ENCODE data around the gene PCDHGA12. TPM values are rescaled to one million over a fixed set of nuclear protein-coding genes. Genes with fewer than 3 reads are reported as not detected.
"Not testable (repeated sequence)": the region's sequence is repeated elsewhere in the genome, so short reads cannot be mapped to it uniquely, and the experiment has no call there.

PCDHGA12 gene
- total RNA-seq, 1 experiment from 2014 or later: 2.1 TPM

DNA sequence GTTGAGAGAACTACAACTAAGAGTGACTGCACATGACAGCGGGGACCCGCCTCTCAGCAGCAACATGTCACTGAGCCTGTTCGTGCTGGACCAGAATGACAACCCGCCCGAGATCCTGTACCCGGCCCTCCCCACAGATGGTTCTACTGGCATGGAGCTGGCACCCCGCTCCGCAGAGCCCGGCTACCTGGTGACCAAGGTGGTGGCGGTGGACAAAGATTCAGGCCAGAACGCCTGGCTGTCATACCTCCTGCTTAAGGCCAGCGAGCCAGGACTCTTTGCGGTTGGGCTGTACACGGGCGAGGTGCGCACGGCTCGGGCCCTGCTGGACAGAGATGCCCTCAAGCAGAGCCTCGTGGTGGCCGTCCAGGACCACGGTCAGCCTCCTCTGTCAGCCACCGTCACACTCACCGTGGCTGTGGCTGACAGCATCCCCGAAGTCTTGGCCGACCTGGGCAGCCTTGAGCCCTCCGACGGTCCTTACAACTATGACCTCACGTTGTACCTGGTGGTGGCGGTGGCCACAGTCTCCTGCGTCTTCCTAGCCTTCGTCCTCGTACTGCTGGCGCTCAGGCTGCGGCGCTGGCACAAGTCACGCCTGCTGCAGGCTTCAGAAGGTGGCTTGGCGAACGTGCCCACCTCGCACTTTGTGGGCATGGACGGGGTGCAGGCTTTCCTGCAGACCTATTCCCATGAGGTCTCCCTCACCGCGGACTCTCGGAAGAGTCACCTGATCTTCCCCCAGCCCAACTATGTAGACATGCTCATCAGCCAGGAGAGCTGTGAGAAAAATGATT is 45.6 kb upstream of the PCDHGA12 start:
- Mint-ChIP-seq H3K27ac (no peak overlapping the region), H3K36me3 (peaks cover 46% of the 10 kb centered on the region), H3K4me3 (no peak overlapping the region), H3K27me3 (ENCODE audit: low read depth) (peaks cover 33% of the 10 kb centered on the region), H3K9me3 (peaks cover 58% of the 10 kb centered on the region), H3K4me1 (0 out of 2 replicates have a peak, but pooled peaks cover 3% of the 10 kb centered on the region)
- CTCF ChIA-PET: interaction anchor here (1.3 kb wide), 1 partner anchor 28 kb away, joined by 3 read pairs; the partner anchor contains the start of gene PCDHGA10
- ATAC-seq (no peak), DNase-seq (ENCODE audit: low spot score) (no peak)
- POLR2A ChIA-PET: no interaction called here
- TF ChIP-seq, protein P1, sequence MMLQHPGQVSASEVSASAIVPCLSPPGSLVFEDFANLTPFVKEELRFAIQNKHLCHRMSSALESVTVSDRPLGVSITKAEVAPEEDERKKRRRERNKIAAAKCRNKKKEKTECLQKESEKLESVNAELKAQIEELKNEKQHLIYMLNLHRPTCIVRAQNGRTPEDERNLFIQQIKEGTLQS (CRISPR knock-in tag; conservative IDR thresholded peaks at IDR 0.05): no peak
- TF ChIP-seq TCF7 (CRISPR knock-in tag; IDR thresholded peaks at IDR 0.05; ENCODE audit: low read depth): no peak
- TF ChIP-seq HMGA2 (CRISPR knock-in tag; IDR thresholded peaks at IDR 0.05): no peak
- TF ChIP-seq RELA (CRISPR knock-in tag; IDR thresholded peaks at IDR 0.05; ENCODE audit: borderline replicate concordance): no peak
- no peak for TF ChIP-seq ZBTB21 (CRISPR knock-in tag; IDR thresholded peaks at IDR 0.05; ENCODE audit: borderline replicate concordance)
- TF ChIP-seq, protein P2, sequence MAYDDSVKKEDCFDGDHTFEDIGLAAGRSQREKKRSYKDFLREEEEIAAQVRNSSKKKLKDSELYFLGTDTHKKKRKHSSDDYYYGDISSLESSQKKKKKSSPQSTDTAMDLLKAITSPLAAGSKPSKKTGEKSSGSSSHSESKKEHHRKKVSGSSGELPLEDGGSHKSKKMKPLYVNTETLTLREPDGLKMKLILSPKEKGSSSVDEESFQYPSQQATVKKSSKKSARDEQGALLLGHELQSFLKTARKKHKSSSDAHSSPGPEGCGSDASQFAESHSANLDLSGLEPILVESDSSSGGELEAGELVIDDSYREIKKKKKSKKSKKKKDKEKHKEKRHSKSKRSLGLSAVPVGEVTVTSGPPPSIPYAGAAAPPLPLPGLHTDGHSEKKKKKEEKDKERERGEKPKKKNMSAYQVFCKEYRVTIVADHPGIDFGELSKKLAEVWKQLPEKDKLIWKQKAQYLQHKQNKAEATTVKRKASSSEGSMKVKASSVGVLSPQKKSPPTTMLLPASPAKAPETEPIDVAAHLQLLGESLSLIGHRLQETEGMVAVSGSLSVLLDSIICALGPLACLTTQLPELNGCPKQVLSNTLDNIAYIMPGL (CRISPR knock-in tag; IDR thresholded peaks at IDR 0.05): no peak
- TF ChIP-seq, protein P3, sequence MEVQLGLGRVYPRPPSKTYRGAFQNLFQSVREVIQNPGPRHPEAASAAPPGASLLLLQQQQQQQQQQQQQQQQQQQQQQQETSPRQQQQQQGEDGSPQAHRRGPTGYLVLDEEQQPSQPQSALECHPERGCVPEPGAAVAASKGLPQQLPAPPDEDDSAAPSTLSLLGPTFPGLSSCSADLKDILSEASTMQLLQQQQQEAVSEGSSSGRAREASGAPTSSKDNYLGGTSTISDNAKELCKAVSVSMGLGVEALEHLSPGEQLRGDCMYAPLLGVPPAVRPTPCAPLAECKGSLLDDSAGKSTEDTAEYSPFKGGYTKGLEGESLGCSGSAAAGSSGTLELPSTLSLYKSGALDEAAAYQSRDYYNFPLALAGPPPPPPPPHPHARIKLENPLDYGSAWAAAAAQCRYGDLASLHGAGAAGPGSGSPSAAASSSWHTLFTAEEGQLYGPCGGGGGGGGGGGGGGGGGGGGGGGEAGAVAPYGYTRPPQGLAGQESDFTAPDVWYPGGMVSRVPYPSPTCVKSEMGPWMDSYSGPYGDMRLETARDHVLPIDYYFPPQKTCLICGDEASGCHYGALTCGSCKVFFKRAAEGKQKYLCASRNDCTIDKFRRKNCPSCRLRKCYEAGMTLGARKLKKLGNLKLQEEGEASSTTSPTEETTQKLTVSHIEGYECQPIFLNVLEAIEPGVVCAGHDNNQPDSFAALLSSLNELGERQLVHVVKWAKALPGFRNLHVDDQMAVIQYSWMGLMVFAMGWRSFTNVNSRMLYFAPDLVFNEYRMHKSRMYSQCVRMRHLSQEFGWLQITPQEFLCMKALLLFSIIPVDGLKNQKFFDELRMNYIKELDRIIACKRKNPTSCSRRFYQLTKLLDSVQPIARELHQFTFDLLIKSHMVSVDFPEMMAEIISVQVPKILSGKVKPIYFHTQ (CRISPR knock-in tag; IDR thresholded peaks at IDR 0.05): no peak
- no peak for TF ChIP-seq JAZF1 (CRISPR knock-in tag; IDR thresholded peaks at IDR 0.05)
- no peak for TF ChIP-seq ZNF232 (CRISPR knock-in tag; IDR thresholded peaks at IDR 0.05)
- TF ChIP-seq, protein P4, sequence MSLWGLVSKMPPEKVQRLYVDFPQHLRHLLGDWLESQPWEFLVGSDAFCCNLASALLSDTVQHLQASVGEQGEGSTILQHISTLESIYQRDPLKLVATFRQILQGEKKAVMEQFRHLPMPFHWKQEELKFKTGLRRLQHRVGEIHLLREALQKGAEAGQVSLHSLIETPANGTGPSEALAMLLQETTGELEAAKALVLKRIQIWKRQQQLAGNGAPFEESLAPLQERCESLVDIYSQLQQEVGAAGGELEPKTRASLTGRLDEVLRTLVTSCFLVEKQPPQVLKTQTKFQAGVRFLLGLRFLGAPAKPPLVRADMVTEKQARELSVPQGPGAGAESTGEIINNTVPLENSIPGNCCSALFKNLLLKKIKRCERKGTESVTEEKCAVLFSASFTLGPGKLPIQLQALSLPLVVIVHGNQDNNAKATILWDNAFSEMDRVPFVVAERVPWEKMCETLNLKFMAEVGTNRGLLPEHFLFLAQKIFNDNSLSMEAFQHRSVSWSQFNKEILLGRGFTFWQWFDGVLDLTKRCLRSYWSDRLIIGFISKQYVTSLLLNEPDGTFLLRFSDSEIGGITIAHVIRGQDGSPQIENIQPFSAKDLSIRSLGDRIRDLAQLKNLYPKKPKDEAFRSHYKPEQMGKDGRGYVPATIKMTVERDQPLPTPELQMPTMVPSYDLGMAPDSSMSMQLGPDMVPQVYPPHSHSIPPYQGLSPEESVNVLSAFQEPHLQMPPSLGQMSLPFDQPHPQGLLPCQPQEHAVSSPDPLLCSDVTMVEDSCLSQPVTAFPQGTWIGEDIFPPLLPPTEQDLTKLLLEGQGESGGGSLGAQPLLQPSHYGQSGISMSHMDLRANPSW (CRISPR knock-in tag; conservative IDR thresholded peaks at IDR 0.05; ENCODE audit: low read depth): no peak
- TF ChIP-seq, protein P5, sequence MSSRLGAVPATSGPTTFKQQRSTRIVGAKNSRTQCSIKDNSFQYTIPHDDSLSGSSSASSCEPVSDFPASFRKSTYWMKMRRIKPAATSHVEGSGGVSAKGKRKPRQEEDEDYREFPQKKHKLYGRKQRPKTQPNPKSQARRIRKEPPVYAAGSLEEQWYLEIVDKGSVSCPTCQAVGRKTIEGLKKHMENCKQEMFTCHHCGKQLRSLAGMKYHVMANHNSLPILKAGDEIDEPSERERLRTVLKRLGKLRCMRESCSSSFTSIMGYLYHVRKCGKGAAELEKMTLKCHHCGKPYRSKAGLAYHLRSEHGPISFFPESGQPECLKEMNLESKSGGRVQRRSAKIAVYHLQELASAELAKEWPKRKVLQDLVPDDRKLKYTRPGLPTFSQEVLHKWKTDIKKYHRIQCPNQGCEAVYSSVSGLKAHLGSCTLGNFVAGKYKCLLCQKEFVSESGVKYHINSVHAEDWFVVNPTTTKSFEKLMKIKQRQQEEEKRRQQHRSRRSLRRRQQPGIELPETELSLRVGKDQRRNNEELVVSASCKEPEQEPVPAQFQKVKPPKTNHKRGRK (CRISPR knock-in tag; IDR thresholded peaks at IDR 0.05; ENCODE audit: borderline replicate concordance): no peak
- TF ChIP-seq CREM (CRISPR knock-in tag; IDR thresholded peaks at IDR 0.05): no peak
- TF ChIP-seq, protein P6, sequence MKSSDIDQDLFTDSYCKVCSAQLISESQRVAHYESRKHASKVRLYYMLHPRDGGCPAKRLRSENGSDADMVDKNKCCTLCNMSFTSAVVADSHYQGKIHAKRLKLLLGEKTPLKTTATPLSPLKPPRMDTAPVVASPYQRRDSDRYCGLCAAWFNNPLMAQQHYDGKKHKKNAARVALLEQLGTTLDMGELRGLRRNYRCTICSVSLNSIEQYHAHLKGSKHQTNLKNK (CRISPR knock-in tag; IDR thresholded peaks at IDR 0.05): no peak
- TF ChIP-seq ATF1 (CRISPR knock-in tag; IDR thresholded peaks at IDR 0.05): no peak
- no peak for TF ChIP-seq FOXP1 (CRISPR knock-in tag; IDR thresholded peaks at IDR 0.05; ENCODE audit: borderline replicate concordance)

DNA sequence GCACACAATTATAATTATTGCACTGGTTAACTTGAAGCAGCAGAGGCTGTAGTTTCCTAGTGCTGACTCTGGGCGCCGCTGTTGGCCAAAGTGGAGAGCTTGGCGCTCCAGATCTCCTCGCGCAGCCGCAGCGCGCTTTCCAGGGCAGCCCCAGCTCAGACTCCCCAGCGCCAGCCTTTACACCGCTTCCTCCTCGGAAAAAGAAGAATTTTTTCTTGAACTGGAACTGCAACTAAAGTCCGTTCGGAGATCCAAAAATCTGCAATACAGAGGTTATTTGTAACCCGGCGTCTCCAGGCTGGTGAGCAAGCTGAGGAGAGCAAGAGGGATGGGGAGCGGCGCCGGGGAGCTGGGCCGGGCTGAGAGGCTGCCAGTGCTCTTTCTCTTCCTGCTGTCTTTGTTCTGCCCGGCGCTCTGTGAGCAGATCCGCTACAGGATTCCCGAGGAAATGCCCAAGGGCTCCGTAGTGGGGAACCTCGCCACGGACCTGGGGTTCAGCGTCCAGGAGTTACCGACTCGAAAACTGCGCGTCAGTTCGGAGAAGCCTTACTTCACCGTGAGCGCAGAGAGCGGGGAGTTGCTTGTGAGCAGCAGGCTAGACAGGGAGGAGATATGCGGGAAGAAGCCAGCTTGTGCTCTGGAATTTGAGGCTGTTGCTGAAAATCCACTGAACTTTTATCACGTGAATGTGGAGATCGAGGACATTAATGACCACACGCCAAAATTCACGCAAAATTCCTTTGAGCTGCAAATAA is 42.6 kb upstream of the PCDHGA12 start, which contains the start of gene PCDHGB4:
PCDHGB4 (plus strand) TSS at position 142 of the 755 bp plus-strand sequence; CDS start at position 329, 187 bp downstream.
- peaks cover 37% of the 10 kb centered on the region for H3K27me3 Mint-ChIP-seq (ENCODE audit: low read depth)
- POLR2A ChIA-PET: not testable (repeated sequence)

More for the DNA sequence above, 42.6 kb upstream of the PCDHGA12 start, which contains the start of gene PCDHGB4:
- DNase-seq (ENCODE audit: low spot score) (peak; percentile 80), ATAC-seq (peak; percentile 96)
- CTCF ChIA-PET: interaction anchor here (0.6 to 3.0 kb wide), 43 partner anchors 9 to 665 kb away, joined by 3 to 24 read pairs (median 5); partner anchors contain the start of genes PCDHB14, PCDHB15, PCDHB16 and PCDHB4
- peak within 1 kb of the TSS; percentile 81 for H3K4me3 Mint-ChIP-seq
- H3K9me3 Mint-ChIP-seq: peaks cover 69% of the 10 kb centered on the region
- not testable (repeated sequence) for H3K27ac Mint-ChIP-seq, H3K4me1 Mint-ChIP-seq
- peaks cover 63% of the 10 kb centered on the region for H3K36me3 Mint-ChIP-seq

Data from WTC11 (cell line).